Measurements from ENCODE around the gene METTL24. TPM values are rescaled to one million over a fixed set of nuclear protein-coding genes. Genes with fewer than 3 reads are reported as not detected.

Gene METTL24
- total and polyA plus RNA-seq, 2 donors (not counting 1 experiment from before 2014, with no cell fraction given), result 0.18 to 2.6 TPM

DNA sequence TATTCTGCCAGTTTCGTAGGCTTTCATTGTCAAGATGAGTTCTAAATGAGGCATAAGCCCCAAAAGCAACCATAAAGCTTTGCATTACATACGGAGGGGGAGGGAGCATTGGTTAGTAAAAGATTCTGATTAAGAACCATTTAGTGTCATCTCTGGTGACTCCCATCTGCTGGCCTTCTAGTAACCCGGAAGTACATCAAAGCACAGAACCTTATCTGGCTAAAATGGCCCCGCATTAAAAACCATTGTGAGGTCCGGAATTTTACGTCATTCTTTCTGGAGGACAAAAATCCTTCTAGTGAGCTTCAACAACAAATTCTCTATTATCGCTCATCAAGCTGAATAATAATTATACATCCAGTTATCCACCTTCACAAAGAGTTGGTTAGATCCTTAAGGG, 37.8 kb downstream of the METTL24 start:
- H3K9ac ChIP-seq (ENCODE audit: insufficient read depth, low read length), result no peak overlapping the region
- H3K36me3 ChIP-seq (ENCODE audit: control insufficient read depth, insufficient read depth, low read length), result no peaks in the 10 kb centered on the region
- TF ChIP-seq EZH2 (IDR thresholded peaks at IDR 0.05; ENCODE audit: low read length, missing control alignments), result no peak
- TF ChIP-seq, protein P1, sequence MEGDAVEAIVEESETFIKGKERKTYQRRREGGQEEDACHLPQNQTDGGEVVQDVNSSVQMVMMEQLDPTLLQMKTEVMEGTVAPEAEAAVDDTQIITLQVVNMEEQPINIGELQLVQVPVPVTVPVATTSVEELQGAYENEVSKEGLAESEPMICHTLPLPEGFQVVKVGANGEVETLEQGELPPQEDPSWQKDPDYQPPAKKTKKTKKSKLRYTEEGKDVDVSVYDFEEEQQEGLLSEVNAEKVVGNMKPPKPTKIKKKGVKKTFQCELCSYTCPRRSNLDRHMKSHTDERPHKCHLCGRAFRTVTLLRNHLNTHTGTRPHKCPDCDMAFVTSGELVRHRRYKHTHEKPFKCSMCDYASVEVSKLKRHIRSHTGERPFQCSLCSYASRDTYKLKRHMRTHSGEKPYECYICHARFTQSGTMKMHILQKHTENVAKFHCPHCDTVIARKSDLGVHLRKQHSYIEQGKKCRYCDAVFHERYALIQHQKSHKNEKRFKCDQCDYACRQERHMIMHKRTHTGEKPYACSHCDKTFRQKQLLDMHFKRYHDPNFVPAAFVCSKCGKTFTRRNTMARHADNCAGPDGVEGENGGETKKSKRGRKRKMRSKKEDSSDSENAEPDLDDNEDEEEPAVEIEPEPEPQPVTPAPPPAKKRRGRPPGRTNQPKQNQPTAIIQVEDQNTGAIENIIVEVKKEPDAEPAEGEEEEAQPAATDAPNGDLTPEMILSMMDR (conservative IDR thresholded peaks at IDR 0.05 in 1 of 2, IDR thresholded peaks at IDR 0.05 in 1 of 2; ENCODE audit: low read depth in 1 of 2, low read length in 2 of 2), result no peak
- H3K9me3 ChIP-seq (ENCODE audit: control insufficient read depth, insufficient read depth, low read depth, low read length), result no peaks in the 10 kb centered on the region
- H3K79me2 ChIP-seq (ENCODE audit: control insufficient read depth, insufficient read depth, low read length), result no peaks in the 10 kb centered on the region
- H3K4me1 ChIP-seq (ENCODE audit: control insufficient read depth, extremely low read depth, insufficient read depth, low read length), result peaks cover 2% of the 10 kb centered on the region
- H3K27me3 ChIP-seq (ENCODE audit: control insufficient read depth, insufficient read depth, low read length), result peaks cover 6% of the 10 kb centered on the region
- DNase-seq (ENCODE audit: low read depth in 2 of 2), result no peak
- no peak overlapping the region for H3K27ac ChIP-seq (ENCODE audit: insufficient read depth, low read length)
- H4K20me1 ChIP-seq (ENCODE audit: control insufficient read depth, extremely low read depth, insufficient read depth, low read length), result no peaks in the 10 kb centered on the region
- H2AFZ ChIP-seq (ENCODE audit: low read length), result no peak overlapping the region
- H3K4me2 ChIP-seq (ENCODE audit: extremely low read depth, insufficient read depth, low read length), result no peak overlapping the region
- H3K4me3 ChIP-seq (replicated peaks in 1 of 4; ENCODE audit: control extremely low read depth in 1 of 4, insufficient read depth in 1 of 4, low read depth in 3 of 4, low read length in 4 of 4), result no peak overlapping the region

DNA sequence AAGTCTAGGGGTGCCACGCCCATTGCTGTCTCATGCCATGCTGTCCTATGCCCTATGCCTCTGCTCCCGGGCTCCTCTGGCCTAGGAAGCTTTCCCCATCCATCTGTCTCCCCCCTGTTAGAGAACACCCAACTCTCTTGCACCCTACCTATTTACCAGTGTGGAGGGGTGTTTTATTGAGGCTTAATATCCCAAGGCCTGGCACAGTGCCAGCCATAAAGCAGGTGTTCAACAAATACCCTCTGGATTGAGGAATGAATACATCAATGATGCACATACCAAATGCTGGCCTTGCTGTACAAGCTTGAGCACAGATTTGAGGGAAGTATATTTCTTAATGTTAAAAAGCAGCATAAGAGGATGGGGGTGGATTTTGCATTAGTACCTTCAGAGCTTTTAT, 38.3 kb downstream of the METTL24 start:
- Histone ChIP-seq H4K20me1 (ENCODE audit: control insufficient read depth, extremely low read depth, insufficient read depth, low read length) (no peaks in the 10 kb centered on the region), H3K27ac (ENCODE audit: insufficient read depth, low read length) (no peak overlapping the region), H3K4me2 (ENCODE audit: extremely low read depth, insufficient read depth, low read length) (no peak overlapping the region), H3K9ac (ENCODE audit: insufficient read depth, low read length) (no peak overlapping the region), H3K36me3 (ENCODE audit: control insufficient read depth, insufficient read depth, low read length) (no peaks in the 10 kb centered on the region), H3K4me1 (ENCODE audit: control insufficient read depth, extremely low read depth, insufficient read depth, low read length) (peaks cover under 1% of the 10 kb centered on the region), H3K4me3 (replicated peaks in 1 of 4; ENCODE audit: control extremely low read depth in 1 of 4, insufficient read depth in 1 of 4, low read depth in 3 of 4, low read length in 4 of 4) (no peak overlapping the region), H2AFZ (ENCODE audit: low read length) (no peak overlapping the region), H3K79me2 (ENCODE audit: control insufficient read depth, insufficient read depth, low read length) (no peaks in the 10 kb centered on the region), H3K9me3 (ENCODE audit: control insufficient read depth, insufficient read depth, low read depth, low read length) (no peaks in the 10 kb centered on the region), H3K27me3 (ENCODE audit: control insufficient read depth, insufficient read depth, low read length) (peaks cover 6% of the 10 kb centered on the region)
- DNase-seq (ENCODE audit: low read depth in 2 of 2), result no peak
- TF ChIP-seq, protein P1 (conservative IDR thresholded peaks at IDR 0.05 in 1 of 2, IDR thresholded peaks at IDR 0.05 in 1 of 2; ENCODE audit: low read depth in 1 of 2, low read length in 2 of 2), result no peak
- no peak for TF ChIP-seq EZH2 (IDR thresholded peaks at IDR 0.05; ENCODE audit: low read length, missing control alignments)

DNA sequence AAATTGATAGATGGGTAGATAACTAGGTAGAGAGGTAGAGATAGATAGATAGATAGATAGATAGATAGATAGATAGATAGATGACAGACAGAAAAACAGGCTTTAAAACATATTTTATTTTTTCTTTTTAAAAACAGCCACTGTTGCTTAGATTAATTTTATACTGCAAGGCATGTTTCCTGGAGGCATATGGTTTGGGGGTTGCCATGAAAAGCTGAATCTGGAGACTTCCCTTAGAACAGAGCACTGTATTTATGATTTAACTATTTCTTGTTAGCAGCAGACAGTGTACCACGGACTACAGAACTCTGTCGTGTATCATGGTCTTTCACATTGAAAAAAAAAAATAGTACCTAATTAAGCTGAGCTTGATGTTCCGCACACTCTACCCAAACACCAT, 38.8 kb downstream of the METTL24 start:
- Histone ChIP-seq H2AFZ (ENCODE audit: low read length) (no peak overlapping the region), H3K27me3 (ENCODE audit: control insufficient read depth, insufficient read depth, low read length) (peaks cover 6% of the 10 kb centered on the region), H4K20me1 (ENCODE audit: control insufficient read depth, extremely low read depth, insufficient read depth, low read length) (no peaks in the 10 kb centered on the region), H3K4me2 (ENCODE audit: extremely low read depth, insufficient read depth, low read length) (no peak overlapping the region), H3K27ac (ENCODE audit: insufficient read depth, low read length) (no peak overlapping the region), H3K4me3 (replicated peaks in 1 of 4; ENCODE audit: control extremely low read depth in 1 of 4, insufficient read depth in 1 of 4, low read depth in 3 of 4, low read length in 4 of 4) (no peak overlapping the region), H3K9me3 (ENCODE audit: control insufficient read depth, insufficient read depth, low read depth, low read length) (no peaks in the 10 kb centered on the region), H3K9ac (ENCODE audit: insufficient read depth, low read length) (no peak overlapping the region), H3K4me1 (ENCODE audit: control insufficient read depth, extremely low read depth, insufficient read depth, low read length) (no peaks in the 10 kb centered on the region), H3K36me3 (ENCODE audit: control insufficient read depth, insufficient read depth, low read length) (no peaks in the 10 kb centered on the region), H3K79me2 (ENCODE audit: control insufficient read depth, insufficient read depth, low read length) (no peaks in the 10 kb centered on the region)
- TF ChIP-seq, protein P1 (conservative IDR thresholded peaks at IDR 0.05 in 1 of 2, IDR thresholded peaks at IDR 0.05 in 1 of 2; ENCODE audit: low read depth in 1 of 2, low read length in 2 of 2), result no peak
- no peak for TF ChIP-seq EZH2 (IDR thresholded peaks at IDR 0.05; ENCODE audit: low read length, missing control alignments)
- DNase-seq (ENCODE audit: low read depth in 2 of 2), result no peak

Measured in fibroblast of lung (primary cell).